Hematopoietic multipotent progenitor cell treated with erythropoietin and hydrocortisone succinate and interleukin-3 and kit ligand, for 4 days (in vitro differentiated cells): ENCODE data around the gene ENHO.
"Not testable (repeated sequence)": the region's sequence is repeated elsewhere in the genome, so short reads cannot be mapped to it uniquely, and the experiment has no call there.

Experiments used
- DNase-seq: peaks from one replicate; pipeline ENCODE4 v3.0.0-alpha.2; 2015

The ENHO gene

GRCh38 chr9:34505370-34506120 lies 17.2 kb downstream of the ENHO start:
- no peak for DNase-seq

GRCh38 chr9:34503406-34503805 lies 19.4 kb downstream of the ENHO start:
- no peak for DNase-seq

- no peak for DNase-seq
Observed at GRCh38 chr9:34502891-34503290, 19.9 kb downstream of the ENHO start.

GRCh38 chr9:34502471-34502870 lies 20.3 kb downstream of the ENHO start:
- no peak for DNase-seq

GRCh38 chr9:34501889-34502425 lies 20.8 kb downstream of the ENHO start:
- DNase-seq = no peak

GRCh38 chr9:34501372-34501771 lies 21.4 kb downstream of the ENHO start:
- DNase-seq = no peak

- DNase-seq = peak; percentile 74
Observed at GRCh38 chr9:34500623-34501267, 22.0 kb downstream of the ENHO start.

- DNase-seq = no peak
Observed at GRCh38 chr9:34499076-34499475, 23.7 kb downstream of the ENHO start.

- no peak for DNase-seq
Observed at GRCh38 chr9:34498553-34498952, 24.2 kb downstream of the ENHO start.

- no peak for DNase-seq
Observed at GRCh38 chr9:34496149-34496712, 26.6 kb downstream of the ENHO start.

- DNase-seq = peak; percentile 65
Observed at GRCh38 chr9:34493972-34494535, 28.7 kb downstream of the ENHO start.

GRCh38 chr9:34492051-34492450 lies 30.7 kb downstream of the ENHO start:
- peak; percentile 17 for DNase-seq

GRCh38 chr9:34491596-34491995 lies 31.2 kb downstream of the ENHO start:
- no peak for DNase-seq

- no peak for DNase-seq
Observed at GRCh38 chr9:34490760-34491159, 32.0 kb downstream of the ENHO start.

- no peak for DNase-seq
Observed at GRCh38 chr9:34490360-34490759, 32.4 kb downstream of the ENHO start.

GRCh38 chr9:34486572-34486971 lies 36.2 kb downstream of the ENHO start:
- no peak for DNase-seq

- DNase-seq = no peak
Observed at GRCh38 chr9:34485822-34486221, 37.0 kb downstream of the ENHO start.

GRCh38 chr9:34484678-34485077 lies 38.1 kb downstream of the ENHO start:
- no peak for DNase-seq

GRCh38 chr9:34482746-34483145 lies 40.0 kb downstream of the ENHO start:
- not testable (repeated sequence) for DNase-seq

GRCh38 chr9:34481620-34482019 lies 41.2 kb downstream of the ENHO start:
- DNase-seq = not testable (repeated sequence)

- no peak for DNase-seq
Observed at GRCh38 chr9:34479431-34479866, 43.3 kb downstream of the ENHO start.

- no peak for DNase-seq
Observed at GRCh38 chr9:34477541-34477940, 45.2 kb downstream of the ENHO start.

- DNase-seq = no peak
Observed at GRCh38 chr9:34475097-34475496, 47.7 kb downstream of the ENHO start.
